Right lobe of liver (tissue), 4 donors: Measurements from ENCODE around the gene CEP126.

Experiments used
- CTCF ChIP-seq, 4 donors: fragments of 200-600 bp in 3 of 4; fragments of 450-650 bp in 1 of 4; IDR thresholded peaks; one replicate each; pipeline versions ENCODE4 v1.5.1 to v1.8.0; 2016 to 2022; ENCODE audit warnings: antibody characterized with exemption in 4 of 4, mild to moderate bottlenecking in 2 of 4
- POLR2A ChIP-seq: fragments of 450-650 bp; IDR thresholded peaks from one replicate; pipeline ENCODE4 v1.6.1; 2017; ENCODE audit warnings: antibody characterized with exemption, mild to moderate bottlenecking
- donor health status: DM: no; HTN: no; CAD: no.
- donor health status: DM: no; HTN: no; CAD: no.
- donor health status: DM: no; HTN: yes; CAD: no.

- TF ChIP-seq CTCF (IDR thresholded peaks at IDR 0.05) = no peak
- TF ChIP-seq POLR2A = no peak
Measured at GRCh38 chr11:101929294-101929915, 14.6 kb downstream of the CEP126 start.
